NOMO-1 treated with dmso at 0.1 percent for 144 hours (cell line): ENCODE measurements around the gene CLMP.
"Not testable (repeated sequence)": the region's sequence is repeated elsewhere in the genome, so short reads cannot be mapped to it uniquely, and the experiment has no call there.

ENCODE experiments used
- DNase-seq: peaks from one replicate; lab custom pipeline; 2025; ENCODE audit not compliant: unreplicated experiment; lab: John Stamatoyannopoulos, UW

Gene CLMP

DNA sequence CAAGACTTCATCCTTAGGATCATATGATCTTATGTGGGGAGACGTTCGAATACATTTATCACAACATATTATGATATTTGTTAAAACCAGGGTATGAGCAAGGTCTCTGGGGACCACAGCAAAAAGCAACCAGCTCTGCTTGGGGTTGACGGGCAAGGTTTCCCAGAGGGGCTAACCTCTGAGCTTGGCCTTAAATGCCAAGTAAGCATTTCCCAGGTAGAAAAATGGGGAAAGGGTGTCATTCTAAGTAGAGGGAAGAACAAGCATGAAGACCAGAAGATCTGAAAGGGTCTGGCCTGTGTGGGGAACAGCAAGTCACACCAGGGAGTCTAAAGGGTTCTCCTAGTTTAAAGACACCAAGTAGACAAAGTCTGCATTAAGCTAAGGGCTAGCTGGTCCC is 24.1 kb downstream of the CLMP start:
- DNase-seq = no peak

DNA sequence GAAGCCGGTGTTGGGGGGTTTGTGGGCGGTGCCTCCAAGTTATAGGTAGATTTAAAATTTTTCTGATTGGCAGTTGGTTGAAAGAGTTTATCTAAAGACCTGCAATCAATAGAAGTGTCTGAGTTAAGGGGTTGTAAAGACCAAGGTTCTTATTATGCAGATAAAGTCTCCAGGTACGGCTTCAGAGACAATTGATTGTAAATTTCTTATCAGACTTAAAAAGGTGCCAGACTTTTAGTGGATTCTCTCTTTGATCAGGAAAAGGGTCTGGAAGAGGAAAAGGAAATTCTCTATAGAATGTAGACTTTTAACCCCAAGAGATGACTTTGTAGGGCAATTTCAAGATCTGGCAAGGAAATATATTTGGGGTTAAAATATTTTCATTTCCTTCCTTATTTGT is 25.2 kb downstream of the CLMP start:
- DNase-seq = no peak

DNA sequence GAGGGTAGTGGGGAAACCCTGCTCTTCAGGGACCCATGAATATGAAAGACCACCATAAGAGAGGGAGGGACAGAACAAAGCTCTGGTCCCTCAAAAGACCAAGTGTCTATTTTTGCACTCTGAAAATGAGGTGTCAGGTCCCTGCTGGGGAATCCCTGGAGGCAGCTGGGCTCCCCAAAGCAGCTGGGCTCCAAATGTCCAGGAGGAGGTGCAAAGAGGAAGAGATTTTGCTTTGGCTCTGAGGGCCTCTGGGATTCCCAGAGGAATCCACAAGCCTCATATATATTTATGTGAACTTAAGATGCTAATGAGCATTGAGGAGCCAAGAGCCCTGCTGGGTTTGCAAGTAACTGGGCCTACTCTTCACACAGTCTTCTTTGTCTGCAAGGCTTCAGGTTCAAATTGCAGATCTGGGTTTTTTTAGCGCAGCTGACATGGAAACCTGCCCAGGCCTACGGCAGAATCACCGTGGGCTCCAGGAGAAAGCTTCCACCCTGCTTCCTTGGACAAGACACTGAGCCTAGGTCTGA is 26.0 kb downstream of the CLMP start:
- no peak for DNase-seq

DNA sequence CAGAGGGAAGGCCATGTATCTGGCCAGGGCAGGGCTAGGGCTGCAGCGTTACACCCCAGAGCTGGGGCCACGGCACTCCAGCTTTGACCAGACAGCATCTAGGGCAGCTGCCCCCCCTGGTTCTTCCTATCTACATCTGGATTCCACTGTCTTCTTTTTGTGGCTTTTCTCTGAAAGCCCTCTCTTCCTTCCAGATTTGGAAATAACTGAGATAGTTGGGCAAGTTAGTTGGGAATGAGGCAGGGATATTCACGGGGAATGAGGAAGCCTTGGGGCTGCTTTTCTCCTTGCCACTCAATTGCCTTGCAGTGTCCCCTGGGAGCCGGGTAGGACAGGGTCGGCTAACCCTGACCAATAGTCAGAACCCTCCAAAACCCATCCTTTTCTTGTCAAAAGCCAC is 26.8 kb downstream of the CLMP start:
- DNase-seq = no peak

DNA sequence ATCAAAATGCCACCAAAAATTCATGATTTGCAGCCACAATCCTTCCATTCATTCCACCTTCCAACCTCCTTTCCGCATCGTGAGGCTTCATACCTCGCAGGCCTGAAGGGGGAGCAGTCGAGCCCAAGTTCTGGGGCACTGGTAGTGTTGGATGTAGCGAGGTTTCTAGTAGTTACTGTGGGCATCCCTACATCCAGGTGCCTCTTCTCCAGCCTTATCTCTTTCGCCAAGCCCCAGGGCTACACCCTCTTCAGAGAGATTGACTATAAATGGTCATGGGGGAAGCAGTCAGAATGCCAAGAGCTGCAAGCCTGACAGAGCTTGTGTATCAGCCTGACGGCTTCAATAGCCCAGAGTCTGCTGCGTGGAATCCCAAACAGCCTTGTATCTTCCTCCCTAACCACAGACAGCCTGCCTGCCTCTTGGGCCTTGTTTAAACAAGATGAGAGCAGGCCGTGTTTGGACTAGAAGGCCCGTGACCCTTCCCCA is 28.9 kb downstream of the CLMP start:
- no peak for DNase-seq

DNA sequence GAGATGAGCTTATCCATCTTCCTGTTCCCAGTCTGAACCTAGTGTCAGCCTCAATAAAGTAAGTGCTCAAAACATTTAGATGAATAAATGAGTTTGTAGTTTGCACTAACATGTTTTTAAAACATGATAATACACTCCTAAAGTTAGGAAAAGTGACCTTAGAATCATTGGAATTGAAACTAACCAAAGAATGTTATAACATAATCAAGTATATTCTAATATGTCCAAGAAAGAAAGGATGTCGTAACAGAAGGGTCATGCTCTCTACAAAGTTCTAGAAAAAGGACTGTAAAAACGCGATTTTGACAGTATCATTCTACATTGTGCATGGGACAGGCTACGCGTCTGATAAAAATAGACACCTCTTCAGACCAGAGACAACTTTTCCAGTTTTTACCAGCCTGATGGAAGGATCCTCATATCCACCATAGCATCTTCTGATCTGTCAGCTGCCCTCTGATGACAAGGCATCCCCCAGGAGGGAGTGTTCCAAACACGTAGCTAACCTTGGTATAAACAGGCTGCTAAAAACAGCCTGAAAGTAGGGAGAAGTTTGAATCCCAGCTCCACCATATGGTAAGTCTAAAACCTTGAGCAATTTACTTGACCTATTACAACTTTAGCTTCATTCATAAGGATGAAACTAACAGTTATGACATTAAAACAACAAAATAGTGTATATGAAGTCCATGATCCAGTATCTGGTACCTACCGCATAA is 30.2 kb downstream of the CLMP start:
- DNase-seq = no peak

DNA sequence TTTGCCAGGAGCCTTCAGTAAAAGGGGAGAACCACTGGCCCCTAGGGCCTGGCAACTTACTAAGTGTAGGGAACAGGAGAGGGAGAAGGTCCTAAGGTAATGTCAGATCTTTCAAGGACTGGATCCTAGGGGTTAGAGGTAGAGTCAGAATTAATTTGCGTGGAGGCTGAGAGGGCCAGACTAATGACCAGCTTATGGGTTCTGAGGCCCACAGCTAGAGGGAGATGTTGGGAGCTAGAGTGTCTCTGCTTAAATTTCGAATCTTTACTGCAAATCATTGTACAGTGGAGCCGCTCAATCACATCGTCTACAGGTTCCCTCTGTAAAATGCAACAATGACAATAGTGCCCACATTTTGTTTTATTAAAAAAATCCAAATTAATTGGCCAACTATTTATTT is 31.4 kb downstream of the CLMP start:
- no peak for DNase-seq

DNA sequence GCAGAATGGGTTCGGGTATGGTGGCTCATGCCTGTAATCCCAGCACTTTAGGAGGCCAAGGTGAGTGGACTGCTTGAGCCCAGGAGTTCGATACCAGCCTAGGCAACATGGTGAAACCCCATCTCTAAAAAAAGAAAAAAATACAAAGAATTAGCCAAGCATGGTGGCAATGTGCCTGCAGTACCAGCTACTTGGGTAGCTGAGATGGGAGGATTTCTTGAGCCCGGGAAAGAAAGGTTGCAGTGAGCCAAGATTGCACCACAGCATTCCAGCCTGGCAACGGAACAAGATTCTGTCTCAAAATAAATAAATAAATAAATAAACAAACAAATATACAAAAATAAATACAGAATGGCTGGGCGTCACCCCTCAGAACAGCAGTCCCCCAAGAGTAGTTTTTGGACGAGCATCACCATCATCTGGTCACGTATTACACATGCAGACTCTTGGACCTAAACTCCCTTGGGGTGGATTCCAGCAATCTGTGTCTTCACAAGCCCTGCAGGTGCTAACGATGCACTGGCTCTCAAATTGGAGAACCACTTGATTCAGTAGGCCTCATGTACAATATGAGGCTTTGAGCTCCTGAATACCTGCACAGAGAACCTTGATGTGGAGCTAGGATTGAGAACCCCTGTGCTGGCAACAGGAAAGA is 33.5 kb downstream of the CLMP start:
- no peak for DNase-seq

DNA sequence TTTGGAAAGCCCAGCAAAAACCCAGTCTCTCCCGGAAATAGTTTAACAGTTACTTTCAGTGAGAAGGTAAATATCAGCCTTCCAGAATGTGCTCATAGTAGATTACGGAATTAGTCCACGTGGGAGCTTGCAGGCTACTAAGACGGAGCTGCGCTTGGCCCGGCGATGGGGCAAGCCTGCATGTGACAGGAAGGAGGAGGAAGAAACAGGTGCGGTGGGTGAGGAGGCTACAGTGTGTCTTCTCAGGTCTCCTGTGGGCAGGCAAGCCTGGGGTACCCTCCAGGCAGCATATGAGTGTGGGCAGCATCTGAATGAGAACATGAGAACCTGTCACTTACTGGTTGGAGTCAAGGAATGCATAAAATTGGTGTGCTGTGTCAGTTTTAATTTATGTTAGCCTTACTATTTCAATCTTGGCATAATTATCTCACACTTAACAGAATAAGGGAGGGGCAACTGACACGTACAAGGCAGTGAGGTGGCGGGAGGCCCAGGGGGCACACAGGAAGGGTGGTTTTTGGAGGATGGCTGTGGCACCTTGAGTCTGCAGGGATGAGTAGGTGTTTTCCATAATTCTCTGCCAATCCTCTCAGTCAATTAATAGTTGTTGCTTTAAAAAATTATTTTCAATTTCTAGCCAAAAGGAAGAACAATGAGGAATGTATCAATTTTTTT is 35.7 kb downstream of the CLMP start:
- DNase-seq = no peak

DNA sequence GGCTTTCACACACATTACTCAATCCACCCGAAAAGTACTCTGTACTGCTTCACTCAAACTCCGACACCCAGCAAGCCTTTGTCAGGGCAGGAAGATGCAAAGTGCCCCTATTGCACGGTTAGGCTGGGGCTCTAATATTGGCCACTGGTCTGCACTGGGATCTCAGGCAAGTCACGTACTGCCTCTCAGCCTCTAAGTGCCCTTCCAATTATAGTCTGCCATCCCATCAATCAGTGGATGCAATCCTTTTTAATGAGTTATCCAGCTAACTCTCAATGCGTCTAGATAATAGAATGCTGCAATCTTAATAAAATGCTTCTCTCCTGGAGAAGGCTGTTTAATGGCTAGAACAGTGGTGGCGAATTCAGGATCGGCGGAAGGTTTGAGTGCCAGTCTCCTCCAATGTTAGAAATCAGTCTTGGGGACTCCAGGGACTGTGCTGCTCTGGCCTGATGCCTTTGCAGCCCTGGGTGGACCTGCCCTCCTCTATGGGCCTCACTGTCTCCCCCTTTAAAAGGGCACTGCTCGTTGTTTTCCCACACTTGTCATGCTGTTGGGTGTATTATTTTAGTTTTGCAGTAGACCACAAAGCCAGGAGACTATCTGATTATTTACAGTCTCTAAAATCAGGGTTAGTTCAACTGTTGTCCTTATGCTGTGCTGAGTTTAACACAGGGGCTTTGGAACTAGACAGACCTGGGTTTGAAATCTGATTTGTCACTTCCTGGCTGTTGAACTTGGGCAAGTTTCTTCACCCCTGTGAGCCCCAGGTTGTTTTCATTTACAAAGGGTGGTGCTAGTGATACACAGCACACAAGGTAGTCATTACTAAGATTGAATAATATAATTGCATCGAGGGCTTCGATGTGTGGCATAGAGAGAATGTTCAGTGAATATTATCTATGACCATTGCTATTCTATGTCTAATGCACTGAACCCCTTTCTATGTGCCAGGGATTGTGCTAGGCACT is 36.7 kb downstream of the CLMP start:
- peak; percentile 23 for DNase-seq

DNA sequence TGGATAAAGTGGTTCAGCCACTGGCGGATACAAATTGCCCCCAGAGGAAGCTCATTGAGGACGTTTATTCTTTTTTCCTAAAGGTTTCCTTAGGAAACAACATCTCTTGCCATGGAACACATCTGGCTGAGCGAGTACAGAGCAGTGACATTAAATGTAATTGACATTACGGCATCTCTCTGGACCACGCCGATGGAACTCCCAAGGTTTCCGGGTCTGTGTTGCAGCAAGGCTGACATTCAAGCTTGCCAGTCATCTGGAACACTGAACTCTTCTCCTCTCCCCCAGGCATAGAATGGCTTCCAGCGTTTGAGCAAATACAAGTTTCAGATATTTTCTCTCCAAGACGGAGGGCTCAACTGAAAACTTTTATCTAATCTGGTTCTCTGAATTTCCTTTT is 42.1 kb downstream of the CLMP start:
- DNase-seq = no peak

DNA sequence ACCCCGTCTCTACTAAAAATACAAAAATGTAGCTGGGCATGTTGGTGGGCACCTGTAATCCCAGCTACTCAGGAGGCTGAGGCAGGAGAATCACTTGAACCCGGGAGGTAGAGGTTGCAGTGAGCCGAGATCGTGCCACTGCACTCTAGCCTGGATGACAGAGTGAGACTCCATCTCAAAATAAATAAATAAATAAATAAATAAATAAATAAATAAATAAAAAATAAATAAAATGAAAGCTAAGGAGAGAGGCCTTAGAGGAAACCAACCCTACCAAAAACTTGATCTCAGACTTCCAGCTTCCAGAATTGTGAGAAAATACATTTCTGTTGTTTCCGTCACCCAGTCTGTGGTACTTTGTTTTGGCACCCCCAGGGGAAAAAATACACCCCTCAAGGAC is 42.7 kb downstream of the CLMP start:
- not testable (repeated sequence) for DNase-seq

DNA sequence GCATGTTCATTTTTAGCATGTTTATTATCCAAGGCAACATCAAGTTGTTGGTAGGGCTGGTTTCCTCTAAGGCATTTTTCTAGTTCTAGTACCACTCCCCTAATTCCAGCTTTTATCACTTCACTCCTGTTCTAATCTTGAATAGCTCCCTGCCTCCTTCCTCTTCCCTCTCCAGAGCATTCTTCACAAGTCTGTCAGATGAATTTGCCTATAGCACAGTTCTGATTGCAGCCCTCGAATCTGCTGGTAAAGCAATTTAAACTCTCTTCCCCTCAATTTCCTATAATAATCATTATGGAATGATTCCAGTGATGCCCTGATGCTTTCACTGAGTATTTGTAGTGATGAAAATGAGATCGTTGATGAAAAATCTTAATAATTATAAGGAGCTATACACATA is 43.3 kb downstream of the CLMP start:
- DNase-seq = no peak

DNA sequence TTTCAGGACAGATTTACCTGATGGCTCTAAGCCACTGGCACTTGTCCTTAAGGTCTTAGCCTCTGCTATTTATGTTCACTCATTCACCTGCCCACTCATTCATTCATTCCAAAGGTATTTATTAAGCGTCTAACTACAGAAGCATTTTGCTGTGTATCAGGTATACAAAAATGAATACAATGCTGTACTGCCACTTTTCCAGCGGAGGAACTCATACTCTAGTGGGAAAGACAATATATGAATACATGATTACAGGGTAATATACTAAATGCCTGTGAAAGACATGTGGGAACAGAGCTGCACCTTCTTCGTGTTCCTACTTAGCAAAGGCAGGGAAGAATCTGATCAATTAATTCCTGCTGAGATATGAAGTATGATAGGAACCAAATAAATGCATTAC is 43.7 kb downstream of the CLMP start:
- no peak for DNase-seq

DNA sequence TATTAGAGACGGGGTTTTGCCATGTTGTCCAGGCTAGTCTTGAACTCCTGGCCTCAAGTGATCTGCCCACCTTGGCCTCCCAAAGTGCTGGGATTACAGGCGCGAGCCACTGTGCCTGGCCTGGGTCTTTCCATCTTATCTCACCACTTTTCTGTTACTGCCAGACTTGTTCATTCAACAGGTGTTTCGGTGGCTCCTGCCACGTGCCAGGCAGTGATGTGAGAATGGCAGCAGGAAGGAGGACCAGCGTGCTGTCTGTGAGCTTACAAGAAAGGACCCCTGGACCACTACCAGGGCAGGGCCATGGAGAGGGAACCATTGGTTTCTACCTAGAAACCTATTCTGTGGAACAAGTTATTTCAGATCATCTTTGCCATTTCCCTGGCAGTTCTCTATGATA is 44.2 kb downstream of the CLMP start:
- no peak for DNase-seq

DNA sequence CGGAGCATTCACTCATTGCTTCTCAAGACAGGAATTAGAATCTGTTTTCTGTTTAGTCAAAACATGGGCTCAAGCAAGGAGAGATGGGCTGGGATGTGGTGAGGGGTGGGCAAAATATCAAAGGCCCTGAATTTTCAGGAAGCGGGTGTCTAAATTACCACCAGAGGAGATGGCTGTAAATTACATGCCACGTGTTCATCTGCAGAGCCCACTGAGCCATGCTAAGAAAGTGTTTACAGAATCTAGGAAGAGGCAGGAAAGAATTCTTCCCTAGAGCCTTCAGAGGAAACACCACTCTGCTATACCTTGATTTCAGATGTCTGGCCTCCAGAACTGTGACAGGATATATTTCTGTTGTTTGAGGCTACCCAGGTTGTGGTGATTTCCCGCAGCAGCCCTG is 46.1 kb downstream of the CLMP start:
- no peak for DNase-seq

DNA sequence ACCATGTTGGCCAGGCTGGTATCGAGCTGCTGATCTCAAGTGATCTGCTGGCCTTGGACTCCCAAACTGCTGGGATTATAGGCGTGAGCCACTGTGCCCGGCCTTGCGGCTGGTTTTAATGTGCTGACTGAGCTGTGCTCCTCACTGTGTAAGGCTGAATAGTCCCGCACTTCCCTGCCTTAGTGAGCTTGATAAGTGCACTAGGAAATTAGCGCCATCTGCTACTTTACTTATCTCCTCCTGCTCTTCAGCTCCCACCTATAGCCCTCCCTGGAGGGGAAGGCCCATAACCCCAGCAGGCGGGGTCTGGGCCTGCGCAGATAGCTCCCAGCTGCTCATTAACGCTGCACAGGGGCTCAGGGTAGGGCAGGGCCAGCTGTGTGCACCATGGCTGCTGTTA is 49.4 kb downstream of the CLMP start:
- DNase-seq = no peak

DNA sequence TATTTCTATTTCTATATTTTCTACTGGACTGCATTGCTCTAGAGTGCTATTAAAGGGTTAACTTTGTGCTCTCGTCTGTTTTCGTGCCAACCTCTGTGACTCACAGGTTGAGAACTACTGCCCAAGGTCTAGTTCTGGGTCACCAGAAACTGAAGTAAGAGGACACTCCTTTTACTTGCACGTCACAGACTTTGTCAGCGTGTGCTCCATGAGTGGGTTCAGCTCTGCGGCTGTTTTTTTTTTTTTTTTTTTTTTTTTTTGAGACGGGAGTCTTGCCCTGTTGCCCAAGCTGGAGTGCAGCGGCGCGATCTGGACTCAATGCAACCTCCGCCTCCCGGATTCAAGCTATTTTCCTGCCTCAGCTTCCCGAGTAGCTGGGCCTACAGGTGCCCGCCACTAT is 49.8 kb downstream of the CLMP start:
- DNase-seq = peak; percentile 93

DNA sequence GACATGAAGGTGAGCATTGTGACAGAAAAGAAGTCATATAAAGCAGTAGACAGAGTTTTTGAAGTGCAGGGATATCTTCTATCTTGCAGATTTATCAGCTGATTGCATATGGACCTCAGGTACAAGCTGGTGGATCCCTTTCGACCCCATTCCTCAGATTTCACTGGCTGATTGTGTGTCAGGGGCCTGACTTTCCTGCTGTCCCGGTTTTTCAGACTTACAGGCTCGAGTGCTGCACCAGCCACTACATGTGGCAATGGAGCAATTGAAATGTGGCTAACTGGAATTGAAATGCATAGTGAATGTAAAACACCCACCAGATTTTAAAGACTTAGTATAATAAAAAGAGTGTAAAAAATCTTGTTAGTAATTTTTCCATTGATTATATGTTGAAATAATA is 50.3 kb downstream of the CLMP start:
- no peak for DNase-seq

DNA sequence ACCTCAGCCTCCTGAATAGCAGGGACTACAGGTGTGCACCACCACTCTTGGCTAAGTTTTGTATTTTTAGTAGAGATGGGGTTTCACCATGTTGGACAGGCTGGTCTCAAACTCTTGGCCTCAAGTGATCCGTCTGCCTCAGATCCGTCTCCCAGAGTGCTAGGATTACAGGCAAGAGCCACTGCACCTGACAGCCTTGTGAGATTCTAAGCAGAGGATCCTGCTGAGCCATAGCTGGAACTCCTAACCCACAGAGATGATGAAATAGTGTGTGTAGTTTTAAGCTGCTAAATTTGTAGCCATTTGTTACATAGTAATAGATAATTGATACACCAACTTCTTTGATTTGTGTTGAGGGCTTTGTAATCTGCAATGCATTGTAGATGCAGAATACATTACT is 51.1 kb downstream of the CLMP start:
- DNase-seq = no peak

DNA sequence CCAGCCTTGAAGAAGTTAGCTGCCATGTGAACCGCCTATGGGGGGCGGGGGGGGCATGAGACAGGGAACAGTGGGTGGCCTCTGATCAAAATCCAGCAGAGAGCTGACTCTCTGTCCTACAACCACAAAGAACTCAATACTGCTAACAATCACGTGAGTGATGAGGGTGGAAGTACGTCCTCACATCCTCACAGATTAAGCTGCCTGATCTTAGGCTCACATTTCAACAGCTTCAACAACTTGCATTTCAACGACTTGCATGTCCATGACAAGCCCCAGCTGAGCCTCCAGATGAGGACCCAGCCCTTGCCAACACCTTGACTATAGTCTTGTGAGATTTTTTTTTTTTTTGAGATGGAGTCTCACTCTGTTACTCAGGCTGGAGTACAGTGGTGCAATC is 51.6 kb downstream of the CLMP start:
- DNase-seq = no peak
